Stimulated activated CD4-positive, alpha-beta T cell treated with anti-CD3 and anti-CD28 coated beads, Interleukin-12 subunit alpha, Interleukin-12 subunit beta, amount 100 ng/mL, for 48 hours (primary cell): Measurements from ENCODE around the gene PLEK2.
"Not testable (repeated sequence)": the region's sequence is repeated elsewhere in the genome, so short reads cannot be mapped to it uniquely, and the experiment has no call there.

Experiments used
- DNase-seq, 3 donors: peaks; one replicate each; pipeline ENCODE4 v3.0.0-alpha.2; 2020; ENCODE audit warnings: low read depth in 2 of 3, low spot score in 1 of 3

The PLEK2 gene

DNA sequence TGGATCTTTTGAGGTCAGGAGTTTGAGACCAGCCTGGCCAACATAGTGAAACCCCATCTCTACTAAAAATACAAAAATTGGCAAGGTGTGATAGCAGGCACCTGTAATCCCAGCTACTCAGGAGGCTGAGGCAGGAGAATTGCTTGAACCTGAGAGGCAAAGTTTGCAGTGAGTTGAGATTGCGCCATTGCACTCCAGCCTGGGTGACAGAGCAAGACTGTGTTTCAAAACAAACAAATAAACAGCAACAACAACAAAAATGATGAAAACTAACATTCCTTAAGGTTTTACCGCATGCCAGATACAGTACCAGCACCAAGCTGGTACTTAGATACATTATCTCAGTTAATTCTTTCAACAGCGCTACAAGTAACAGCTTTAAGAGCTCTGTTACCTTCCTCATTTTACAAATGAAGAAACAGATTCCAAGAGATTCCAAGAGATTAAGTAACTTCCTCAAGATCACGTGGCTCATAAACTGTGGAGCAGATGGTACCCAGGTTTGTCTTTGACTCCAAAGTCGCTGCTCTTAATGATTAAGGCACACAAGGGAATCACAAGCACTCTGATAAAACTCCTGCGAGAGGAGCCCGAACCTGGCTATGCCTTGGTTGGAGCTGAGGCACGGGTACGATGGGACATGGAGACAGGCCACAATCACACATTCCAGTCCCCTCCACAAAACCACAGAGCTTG, 17.7 kb upstream of the PLEK2 start:
- DNase-seq, result no peak

DNA sequence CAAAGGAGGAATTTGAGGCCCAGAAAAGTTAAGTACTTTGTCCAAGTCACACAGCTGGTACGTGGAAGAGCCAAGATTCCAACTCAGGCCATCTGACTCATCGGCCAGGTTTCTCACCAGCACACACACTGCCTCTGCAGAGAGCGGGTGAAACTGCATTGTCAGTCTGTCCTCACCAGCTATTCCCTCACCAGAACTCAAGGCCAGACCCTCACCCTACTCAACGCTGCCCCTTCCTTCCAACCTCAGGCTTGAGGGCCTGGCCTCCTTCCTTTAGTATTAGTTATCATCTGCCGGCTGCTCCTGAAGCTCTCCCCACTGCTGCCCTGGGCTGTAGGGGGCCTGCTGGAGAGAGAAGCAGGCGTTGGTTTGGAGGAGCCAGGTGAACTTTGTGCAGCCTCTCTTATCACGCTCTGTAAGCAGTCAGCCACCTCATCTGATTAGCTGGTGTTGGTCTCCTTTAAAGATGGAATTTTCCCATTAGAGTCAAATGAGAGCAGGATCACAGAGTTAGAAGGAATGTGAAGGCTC, 16.6 kb upstream of the PLEK2 start:
- no peak for DNase-seq

DNA sequence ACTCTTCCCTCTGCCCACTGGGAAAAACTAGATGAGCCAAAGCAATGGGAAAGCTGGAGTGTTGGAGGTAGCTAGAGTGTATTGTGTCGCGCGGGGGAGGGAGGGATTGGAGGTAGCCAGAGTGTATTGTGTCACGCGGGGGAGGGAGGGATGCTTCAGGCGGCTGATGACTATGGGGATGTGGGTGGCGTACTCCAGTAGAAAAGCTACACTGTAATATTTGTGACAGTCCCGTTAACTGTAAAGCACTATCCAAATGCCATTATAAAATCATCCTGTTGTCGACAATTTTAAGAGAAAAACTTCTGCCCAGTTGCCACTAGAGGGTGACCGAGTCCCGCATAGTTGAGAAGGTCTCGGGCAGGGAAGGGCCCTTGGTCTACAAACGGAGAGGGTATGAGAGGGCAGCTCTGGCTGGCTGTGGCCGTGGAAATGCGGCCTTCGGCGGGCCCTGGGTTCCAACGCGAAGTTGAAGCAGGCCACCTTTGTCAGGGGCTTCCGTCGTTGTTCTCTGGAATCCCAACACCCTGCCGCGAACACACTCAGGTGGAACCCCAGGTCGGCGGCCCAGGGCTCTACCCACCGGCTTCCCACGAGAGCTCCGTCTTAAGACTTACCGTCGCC, 15.1 kb upstream of the PLEK2 start:
- peak; percentile 54 to 62 (median 58) for DNase-seq

DNA sequence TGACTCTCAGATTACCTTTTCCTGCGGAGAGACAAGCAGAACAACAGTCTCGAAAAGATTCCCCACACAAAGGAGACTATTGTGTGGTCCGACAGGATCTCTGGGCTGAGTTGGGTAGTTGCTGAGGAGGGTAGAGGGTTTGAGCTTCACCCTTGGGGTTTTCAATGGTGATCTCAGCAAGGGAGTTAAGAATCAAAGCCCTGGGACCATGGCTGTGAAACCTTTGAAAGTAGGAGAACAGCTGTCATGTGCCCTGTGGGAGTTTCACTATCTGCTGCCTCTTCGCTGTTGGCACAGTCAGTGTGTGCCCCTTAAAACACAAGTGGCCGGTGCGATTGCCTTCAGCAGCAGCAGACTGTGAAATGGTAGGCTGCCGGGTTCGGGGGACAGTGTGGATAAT, 14.2 kb upstream of the PLEK2 start:
- no peak for DNase-seq

DNA sequence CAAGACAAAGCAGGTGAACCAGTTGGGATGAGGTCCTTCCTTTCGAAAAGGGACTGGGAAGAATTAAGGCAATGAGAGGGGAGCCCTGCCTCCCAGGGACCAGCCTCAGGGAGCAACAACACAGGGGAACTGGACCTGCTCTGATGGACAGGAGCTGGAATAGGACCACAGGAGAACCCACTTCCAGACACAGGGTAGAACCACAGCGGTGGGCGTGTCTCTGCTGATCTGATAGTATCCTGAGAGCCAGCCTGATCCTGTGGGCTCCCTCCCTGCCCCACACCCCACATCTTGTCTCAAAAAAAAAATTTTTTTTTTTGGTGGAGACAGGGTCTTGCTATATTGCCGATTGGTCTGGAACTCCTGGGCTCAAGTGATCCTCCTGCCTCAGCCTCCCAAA, 13.6 kb upstream of the PLEK2 start:
- DNase-seq, result no peak

DNA sequence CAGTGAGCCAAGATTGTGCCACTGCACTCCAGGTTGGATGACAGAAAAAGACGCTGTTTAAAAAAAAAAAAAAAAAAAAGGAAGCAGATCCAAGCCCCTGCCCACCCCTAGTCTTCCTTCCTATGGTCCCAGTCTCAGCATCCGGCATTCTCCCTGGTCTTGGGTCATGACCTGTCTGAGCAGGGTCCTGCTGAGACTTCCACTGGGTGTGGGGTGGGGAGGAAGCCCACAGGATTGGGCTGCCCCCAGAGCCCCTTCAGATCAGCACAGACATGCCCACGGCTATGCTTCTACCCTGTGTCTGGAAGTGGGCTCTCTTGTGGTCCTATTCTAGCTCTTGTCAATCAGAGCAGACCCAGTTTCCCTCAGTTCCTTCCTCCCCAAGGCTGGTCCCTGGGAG, 12.6 kb upstream of the PLEK2 start:
- no peak for DNase-seq

DNA sequence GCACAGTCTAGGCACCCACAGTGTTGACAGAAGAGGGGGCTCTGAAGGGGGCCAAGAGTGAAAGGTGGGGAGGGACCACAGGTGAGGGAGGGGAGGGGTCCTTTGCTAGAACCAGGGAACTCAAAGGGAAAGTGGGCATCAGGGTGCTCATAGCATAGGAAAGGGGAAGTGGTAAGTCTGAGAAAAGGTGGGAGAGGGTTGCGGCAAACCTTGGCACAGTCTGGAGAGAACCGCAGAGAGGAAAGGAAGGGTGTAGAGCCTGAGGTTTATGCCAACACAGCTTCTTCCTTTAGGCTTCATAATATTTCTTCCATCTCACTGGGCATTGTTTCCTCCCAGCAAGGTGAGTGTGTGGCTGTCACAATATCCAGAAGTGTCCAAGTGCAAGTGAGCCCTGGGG, 11.5 kb upstream of the PLEK2 start:
- DNase-seq, result no peak

DNA sequence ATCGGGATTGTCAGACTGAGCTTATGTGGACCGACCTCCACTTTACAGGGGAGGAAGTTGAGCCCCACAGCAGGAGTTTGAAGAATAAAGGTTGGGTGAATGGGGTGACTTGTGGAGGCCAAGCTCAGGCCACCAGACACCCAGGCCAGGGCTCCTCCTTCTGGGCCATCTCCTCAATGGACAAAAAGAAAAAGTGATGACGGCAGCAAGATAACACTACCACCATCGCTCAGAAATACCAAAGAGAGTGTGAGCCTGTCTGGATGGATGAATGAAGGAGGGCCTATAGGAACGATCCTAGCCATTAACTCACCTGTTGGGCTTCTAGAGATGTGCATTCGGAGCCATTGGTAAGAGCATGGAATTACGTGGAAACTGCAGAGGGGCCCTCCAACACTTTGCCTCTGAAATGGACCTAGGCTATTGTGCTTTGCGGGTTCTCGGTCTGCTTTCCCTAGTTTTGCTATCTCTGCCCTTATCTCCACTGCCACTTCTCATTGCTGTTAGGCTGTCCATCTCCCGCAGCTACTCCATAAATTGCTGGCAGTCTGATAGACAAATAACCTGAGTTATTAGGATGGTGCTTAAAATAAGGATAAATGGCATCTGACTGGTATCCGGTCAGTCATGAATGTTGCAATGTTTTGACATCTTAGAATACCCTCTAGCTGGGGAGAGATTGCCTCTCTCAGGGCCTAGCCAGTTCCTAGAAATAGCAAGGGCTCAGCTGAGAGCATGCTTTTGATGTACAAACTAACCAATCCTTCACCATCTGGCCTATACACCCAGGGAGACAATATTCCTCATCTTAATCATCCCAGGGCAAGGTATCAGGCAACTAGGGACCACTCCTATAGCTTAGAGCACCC, 9.6 kb upstream of the PLEK2 start:
- DNase-seq, result no peak

DNA sequence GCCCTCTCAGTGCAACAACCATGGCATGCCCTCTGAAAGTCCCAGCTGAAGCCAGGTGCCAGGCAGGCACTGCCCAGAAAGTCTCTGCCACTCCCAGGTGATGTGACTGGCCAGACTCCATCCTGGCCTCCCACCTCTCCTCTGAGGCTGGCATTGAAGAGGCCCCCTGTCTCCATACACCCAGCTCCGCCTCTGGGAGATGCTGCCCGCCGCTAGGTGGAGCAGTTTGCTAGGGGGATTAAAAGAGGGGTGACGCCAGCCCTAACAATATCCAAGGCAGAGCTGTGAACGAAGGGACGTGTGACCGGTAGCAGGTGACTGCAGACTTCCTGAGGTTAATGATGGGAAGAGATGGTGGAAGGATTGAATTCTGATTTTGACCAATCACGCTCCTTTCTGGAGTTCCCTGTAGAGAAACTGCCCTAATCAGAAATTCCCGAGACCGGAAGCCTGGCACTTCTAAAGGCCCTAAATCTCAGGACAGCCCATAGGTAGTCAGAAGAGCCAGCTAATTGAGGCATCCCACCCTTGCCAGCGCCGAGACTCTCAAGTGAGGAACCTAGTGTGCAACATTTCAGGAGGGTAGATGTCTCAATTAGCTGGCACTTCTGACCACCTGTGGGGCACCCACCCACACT, 8.3 kb upstream of the PLEK2 start:
- DNase-seq, result peak in 2 of 3 donors; percentile 23 to 32

DNA sequence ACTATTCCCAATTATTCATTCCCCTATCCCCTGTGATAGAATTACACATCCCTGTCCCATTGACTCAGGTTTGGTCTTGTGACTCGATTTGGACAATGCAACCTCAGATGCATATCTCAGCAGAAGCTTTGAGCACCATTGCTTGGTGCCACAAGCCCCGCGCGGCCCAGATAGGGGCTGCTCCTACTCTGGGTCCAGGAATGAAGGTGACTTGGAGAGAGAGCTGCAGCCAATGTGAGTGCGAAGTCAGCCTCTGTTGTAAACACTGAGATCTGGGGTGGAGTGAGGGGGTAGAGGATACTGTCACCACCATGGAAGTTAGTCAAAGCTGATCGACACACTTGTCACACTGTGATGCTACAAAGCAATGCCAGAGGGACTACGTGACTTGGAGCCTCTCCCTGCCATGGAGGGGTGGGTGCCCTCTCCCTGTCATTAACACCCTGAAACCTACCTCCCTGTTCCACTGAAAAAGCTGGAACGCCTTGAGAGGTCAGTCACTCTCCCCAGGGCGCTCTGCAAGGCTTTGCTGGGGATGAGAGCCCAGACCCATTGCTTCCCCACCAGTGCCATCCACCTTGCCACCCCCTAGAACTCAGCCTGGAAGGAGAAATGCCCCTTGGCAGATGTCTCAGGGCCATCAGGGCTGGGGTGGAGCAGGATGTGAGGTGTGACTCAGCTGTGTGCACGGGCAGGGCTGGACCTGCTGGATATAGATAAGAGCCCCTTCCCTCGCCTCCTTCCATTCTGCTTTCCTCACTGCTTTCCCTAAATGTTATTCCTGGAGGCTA, 6.6 kb upstream of the PLEK2 start:
- DNase-seq, result no peak

DNA sequence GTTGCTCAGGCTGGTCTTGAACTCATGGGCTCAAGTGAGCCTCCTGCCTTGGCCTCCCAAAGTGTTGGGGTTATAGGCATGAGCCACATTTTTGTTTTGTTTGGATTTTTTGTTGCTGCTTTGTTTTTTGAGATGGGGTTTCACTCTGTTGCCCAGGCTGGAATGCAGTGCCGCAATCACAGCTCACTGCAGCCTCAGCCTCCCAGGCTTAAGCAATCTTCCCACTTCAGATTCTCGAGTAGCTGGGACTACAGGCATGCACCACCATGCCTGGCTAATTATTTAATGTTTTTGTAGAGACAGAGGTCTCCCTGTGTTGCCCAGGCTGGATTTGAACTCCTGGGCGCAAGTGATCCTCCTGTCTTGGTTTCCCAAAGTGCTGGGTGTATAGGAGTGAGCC, 5.7 kb upstream of the PLEK2 start:
- no peak for DNase-seq

DNA sequence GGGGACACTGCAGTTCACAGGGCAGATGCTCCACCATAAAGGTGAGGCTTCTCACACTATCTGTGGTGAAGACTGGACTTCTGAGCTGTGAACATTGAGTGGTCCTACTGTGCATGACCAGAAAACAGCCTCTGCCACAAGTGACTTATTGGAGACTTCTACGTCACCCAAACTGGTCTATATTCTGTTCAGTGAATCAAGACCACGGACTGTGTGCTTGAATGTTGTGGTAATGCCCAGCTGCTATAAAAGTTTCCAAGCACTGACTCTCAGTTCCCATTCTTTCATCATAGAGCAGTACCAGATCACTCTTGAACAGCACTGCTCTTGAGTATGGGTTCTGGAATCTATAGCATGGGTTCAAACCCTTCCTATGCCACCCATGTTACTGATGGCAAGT, 4.8 kb upstream of the PLEK2 start:
- no peak for DNase-seq

DNA sequence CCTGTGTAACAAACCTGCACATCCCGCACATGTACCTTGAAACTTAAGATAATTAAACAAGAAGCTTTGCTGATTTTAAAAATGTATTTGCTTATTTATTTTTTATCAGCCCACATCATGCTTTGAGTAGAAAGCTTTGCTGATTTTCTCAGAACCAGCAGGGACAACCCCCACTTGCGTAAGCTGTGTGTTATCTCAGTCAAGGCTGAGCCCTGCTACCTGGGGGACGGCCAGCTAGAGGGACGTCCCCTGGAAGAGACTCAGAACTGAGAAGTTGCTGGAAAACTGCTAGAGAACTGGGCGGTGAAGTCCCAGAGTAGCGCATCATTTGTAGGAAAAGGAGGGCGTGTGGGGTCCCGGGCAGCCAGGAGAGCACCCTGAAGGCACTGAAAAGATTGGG, 4.1 kb upstream of the PLEK2 start:
- no peak for DNase-seq

DNA sequence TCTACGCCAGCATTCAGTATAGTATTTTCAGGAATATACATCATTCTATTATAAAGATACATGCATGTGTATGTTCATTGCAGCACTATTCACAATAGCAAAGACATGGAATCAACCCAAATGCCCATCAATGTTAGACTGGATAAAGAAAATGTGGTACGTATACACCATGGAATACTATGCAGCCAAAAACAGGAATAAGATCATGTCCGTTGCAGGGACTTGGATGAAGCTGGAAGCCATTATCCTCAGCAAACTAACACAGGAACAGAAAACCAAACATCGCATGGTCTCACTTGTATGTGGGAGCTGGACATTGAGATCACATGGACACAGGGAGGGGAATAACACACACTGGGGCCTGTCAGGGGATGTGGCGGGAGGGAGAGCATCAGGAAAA, 3.6 kb upstream of the PLEK2 start:
- not testable (repeated sequence) for DNase-seq

DNA sequence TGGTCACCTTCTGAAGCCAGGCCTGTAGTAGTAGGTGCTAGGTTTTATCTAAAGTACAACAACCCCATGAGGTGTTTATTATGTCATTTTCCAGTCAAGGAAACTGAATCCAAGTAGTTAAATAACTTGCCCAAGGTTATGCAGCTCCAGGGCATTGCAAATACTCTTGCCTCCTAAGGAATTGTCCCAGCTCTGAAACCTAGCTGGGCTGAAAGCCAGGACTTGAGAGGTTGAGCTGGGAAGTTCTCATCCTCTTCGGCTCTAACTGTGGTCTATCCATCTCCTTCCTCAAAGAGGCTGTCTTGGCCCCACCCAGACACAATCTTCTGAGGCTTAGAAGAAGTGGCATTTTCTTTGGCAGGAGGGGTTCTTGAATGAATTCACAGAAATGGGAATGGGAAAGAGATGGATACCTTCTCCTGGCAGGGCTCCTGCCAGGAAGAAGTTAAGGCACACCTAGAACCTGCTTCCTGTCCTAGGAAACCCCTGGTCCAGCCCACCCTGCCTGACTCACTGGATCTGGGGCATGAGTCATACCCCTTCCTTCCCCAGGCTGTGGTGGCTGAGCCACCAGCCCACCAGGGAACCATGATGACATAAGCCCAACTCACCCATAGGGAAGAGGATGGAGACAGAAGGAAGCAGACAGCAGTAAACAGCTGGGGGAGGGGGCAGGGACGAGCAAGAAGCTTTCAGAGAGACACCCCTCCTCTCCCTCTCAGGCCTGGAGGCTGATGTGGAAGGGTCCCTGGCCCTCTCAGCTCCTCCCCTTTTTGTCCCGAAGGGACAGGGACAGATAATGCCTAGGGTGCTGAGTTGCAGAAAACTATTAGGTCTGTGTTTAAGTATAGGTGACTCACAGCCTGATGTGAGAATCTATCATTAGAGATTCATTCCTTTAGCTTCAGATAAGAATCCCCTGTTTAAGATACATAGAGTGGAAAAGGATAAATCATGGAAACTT, 2.1 kb upstream of the PLEK2 start:
- DNase-seq, result peak in 2 of 3 donors; percentile 25 to 26

DNA sequence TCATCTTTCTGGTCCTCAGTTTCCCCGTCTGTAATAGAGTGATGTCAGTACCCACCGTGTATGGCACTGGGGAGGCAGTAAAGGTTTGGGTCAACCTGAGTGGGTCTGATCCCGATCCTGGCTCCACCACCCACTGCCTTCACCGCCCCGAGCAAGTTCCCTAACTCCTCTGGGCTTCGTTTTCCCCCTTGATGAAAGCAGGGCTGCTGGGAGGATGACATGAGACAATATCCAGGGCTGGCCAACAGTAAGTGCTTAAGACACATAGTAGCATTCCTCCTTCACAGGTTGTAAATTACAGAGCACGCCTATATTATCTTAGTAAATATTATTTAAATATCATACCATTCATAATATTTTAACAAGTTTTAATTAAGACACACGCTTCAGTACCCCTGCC, 595 bp downstream of the PLEK2 start:
- no peak for DNase-seq

DNA sequence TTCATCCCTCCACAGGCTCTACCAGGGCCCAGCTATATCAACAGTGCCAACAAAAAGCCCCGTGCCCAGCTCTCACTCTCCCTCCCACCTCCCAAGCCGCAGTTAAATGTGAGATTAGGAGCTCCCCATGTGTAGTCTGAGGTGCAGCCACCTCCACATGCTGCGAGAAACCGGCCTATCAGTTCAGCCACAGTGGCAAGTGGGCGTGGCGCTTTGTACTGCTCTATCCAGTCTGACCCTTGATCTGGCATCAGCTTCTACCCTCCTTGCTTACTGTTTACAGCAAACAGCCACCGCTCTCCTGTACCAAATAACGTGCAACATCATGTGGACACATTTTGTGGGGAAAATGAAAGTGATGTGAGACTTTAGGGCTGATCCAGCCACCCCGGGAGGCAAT, 1.7 kb downstream of the PLEK2 start:
- no peak for DNase-seq

DNA sequence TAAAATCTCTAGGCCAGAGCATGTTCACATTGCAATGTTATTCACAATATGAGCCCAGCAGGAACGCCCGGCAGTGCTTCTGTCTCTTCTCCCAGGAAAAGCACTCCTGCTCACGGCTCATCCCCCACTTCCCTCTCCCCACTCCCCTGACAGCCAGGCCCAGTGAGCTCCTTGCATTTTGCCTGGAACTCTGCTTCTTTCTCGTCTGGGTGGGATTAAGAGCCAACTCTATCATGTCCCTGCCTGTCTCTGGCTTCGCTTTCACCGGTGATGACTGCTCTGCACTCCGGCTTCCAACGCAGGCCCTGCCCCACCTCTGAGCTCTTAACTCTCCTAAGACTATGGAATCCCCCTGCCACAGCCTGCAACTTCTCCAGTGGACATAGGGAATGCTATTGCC, 2.5 kb downstream of the PLEK2 start:
- no peak for DNase-seq

DNA sequence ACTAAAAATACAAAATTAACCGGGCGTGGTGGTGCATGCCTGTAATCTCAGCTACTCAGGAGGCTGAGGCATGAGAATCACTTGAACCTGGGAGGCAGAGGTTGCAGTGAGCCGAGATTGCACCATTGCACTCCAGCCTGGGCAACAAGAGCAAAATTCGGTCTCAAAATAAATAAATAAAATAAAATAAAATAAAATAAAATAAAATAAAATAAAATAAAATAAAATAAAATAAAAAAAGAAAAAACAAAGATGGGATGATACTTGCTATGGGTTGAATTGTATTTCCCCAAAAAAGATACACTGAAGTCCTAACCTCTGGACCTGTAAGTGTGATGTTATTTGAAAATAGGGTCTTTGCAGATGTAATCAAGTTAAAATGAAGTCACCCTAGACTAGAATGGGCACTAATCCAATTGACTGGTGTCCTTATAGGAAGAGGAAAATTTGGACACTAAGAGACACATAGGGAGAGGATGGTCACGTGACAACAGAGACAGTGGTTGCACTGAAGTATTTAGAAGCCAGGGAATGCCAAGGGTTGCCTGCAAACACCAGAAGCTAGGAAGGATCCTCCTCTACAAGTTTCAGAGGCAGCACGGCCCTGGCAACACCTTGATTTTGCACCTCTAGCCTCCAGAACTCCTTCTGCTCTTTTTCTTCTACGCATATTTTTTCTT, 3.7 kb downstream of the PLEK2 start:
- DNase-seq, result not testable (repeated sequence)
